Neuronal stem cell (in vitro differentiated cells): ENCODE measurements around the gene AMOTL1.

Experiments
- DNase-seq: peaks from one replicate; pipeline ENCODE4 v3.0.0-alpha.2; 2013; ENCODE audit warnings: low spot score
- H2AFZ ChIP-seq: one replicate; pipeline ENCODE4 v1.6.1; 2013; ENCODE audit warnings: mild to moderate bottlenecking, low read length, inconsistent platforms
- H2AK5ac ChIP-seq: 2 replicates; pipeline ENCODE4 v1.6.1; 2013; ENCODE audit warnings: low read depth, mild to moderate bottlenecking, inconsistent platforms, low read length, moderate library complexity, mixed read lengths
- H2BK120ac ChIP-seq: 2 replicates; pipeline ENCODE4 v1.6.1; 2013; ENCODE audit warnings: low read depth, mild to moderate bottlenecking, inconsistent platforms, low read length, moderate library complexity, mixed read lengths
- H2BK12ac ChIP-seq: one replicate; pipeline ENCODE4 v1.6.1; 2013; ENCODE audit warnings: low read length, inconsistent platforms
- H2BK15ac ChIP-seq: 2 replicates; pipeline ENCODE4 v1.6.1; 2013; ENCODE audit warnings: mild to moderate bottlenecking, low read length, inconsistent platforms, mixed read lengths
- H2BK5ac ChIP-seq: one replicate; pipeline ENCODE4 v1.6.1; 2013; ENCODE audit warnings: inconsistent platforms, mild to moderate bottlenecking, low read length, moderate library complexity
- H3K14ac ChIP-seq: one replicate; pipeline ENCODE4 v1.6.1; 2013; ENCODE audit warnings: low read length, inconsistent platforms
- H3K18ac ChIP-seq: 2 replicates; pipeline ENCODE4 v1.6.1; 2013; ENCODE audit warnings: low read length, inconsistent platforms
- H3K23ac ChIP-seq: 2 replicates; pipeline ENCODE4 v1.6.1; 2013; ENCODE audit warnings: low read depth, mild to moderate bottlenecking, mixed read lengths, low read length, inconsistent platforms; ENCODE audit not compliant: poor library complexity
- H3K27ac ChIP-seq: replicated peaks from 3 replicates; pipeline ENCODE4 v1.5.1; 2013; ENCODE audit warnings: low read length, inconsistent platforms
- H3K27me3 ChIP-seq, 3 experiments: 2 replicates each; pipeline ENCODE4 v1.6.1; 2013; ENCODE audit warnings: low read length in 3 of 3, mild to moderate bottlenecking in 2 of 3, inconsistent platforms in 1 of 3, low read depth in 1 of 3, mixed read lengths in 1 of 3, moderate library complexity in 1 of 3; ENCODE audit not compliant: control insufficient read depth in 3 of 3, insufficient read depth in 3 of 3
- H3K36me3 ChIP-seq, 2 donors: replicated peaks in 1 of 2; 2 replicates each; pipeline ENCODE4 v1.6.1; 2013; ENCODE audit warnings: low read length in 2 of 2; ENCODE audit not compliant: control insufficient read depth in 2 of 2, insufficient read depth in 2 of 2
- H3K4ac ChIP-seq: 2 replicates; pipeline ENCODE4 v1.6.1; 2013; ENCODE audit warnings: inconsistent platforms, mild to moderate bottlenecking, low read length, moderate library complexity
- H3K4me1 ChIP-seq, 2 donors: 1 replicate in 1 of 2; 2 replicates in 1 of 2; pipeline ENCODE4 v1.6.1; 2013; ENCODE audit warnings: low read length in 2 of 2, low read depth in 1 of 2; ENCODE audit not compliant: control insufficient read depth in 2 of 2, insufficient read depth in 1 of 2
- H3K4me2 ChIP-seq: one replicate; pipeline ENCODE4 v1.6.1; 2013; ENCODE audit warnings: mild to moderate bottlenecking, low read length, inconsistent platforms; ENCODE audit not compliant: insufficient read depth, poor library complexity, severe bottlenecking
- H3K4me3 ChIP-seq, 2 donors: 2 replicates each; pipeline ENCODE4 v1.5.1; 2013; ENCODE audit warnings: low read length in 2 of 2, mild to moderate bottlenecking in 2 of 2, inconsistent platforms in 1 of 2, moderate library complexity in 1 of 2
- H3K79me1 ChIP-seq: one replicate; pipeline ENCODE4 v1.6.1; 2013; ENCODE audit warnings: low read depth, mild to moderate bottlenecking, inconsistent platforms, low read length, moderate library complexity
- H3K9ac ChIP-seq: one replicate; pipeline ENCODE4 v1.6.1; 2013; ENCODE audit warnings: mild to moderate bottlenecking, low read depth, low read length, inconsistent platforms; ENCODE audit not compliant: poor library complexity
- H3K9me3 ChIP-seq, 2 donors: replicated peaks in 1 of 2; 2 replicates each; pipeline versions ENCODE3 to v1.6.1; 2013; ENCODE audit warnings: low read length in 2 of 2, mild to moderate bottlenecking in 2 of 2, inconsistent platforms in 1 of 2, low read depth in 1 of 2, mixed read lengths in 1 of 2, moderate library complexity in 1 of 2; ENCODE audit not compliant: control insufficient read depth in 2 of 2, insufficient read depth in 1 of 2
- H4K8ac ChIP-seq: one replicate; pipeline ENCODE4 v1.6.1; 2013; ENCODE audit warnings: low read depth, mild to moderate bottlenecking, inconsistent platforms, low read length, moderate library complexity
- H4K91ac ChIP-seq: one replicate; pipeline ENCODE4 v1.6.1; 2013; ENCODE audit warnings: low read length, low read depth, mild to moderate bottlenecking, inconsistent platforms; ENCODE audit not compliant: poor library complexity
- WGBS, 2 donors: extraction: QIAGEN DNeasy Blood & Tissue Kit; methylation state at CpG; one replicate each; pipeline ENCODE4 v1.1.7; 2013; ENCODE audit warnings: missing lambda C conversion rate in 2 of 2, mixed read lengths in 1 of 2; ENCODE audit not compliant: insufficient read length in 2 of 2, insufficient replicate concordance in 1 of 2; ENCODE audit errors: extremely low coverage in 2 of 2; 5-methylcytosine and 5-hydroxymethylcytosine counted together

Gene AMOTL1

DNA sequence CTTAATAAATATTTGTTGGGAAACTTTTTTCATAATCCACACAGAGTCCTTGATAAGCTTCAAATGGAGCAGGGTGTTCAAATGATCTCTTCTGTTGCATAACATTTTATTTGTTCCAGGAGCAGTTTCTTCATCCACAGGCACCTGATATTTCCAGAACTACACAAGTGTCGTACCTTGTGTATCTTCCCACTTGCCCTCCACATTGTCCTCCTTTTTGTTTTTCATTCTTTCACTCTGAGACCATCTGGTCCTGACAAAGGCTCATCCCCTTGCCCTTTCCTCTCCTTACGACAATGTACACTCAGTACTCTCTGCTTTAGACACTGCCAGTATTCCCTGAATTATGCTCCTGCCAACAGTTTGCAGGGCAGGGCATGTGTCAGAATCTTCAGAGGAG is 5.2 kb upstream of the AMOTL1 start:
- Histone ChIP-seq H3K27me3 (no peaks in the 10 kb centered on the region), H3K27ac (no peak overlapping the region), H4K8ac (no peak overlapping the region), H3K18ac (no peak overlapping the region), H2BK15ac (no peak overlapping the region), H4K91ac (no peak overlapping the region), H3K9me3 (no peaks in the 10 kb centered on the region), H3K4me1 (peaks cover 12 to 22% of the 10 kb centered on the region in 2 donors), H3K4me2 (no peak overlapping the region), H3K36me3 (no peaks in the 10 kb centered on the region), H2AK5ac (no peak overlapping the region), H3K4ac (no peak overlapping the region), H2BK120ac (no peak overlapping the region), H3K4me3 (no peak overlapping the region), H2AFZ (no peak overlapping the region), H3K14ac (no peak overlapping the region), H2BK12ac (no peak overlapping the region), H3K23ac (no peak overlapping the region), H3K9ac (no peak overlapping the region), H3K79me1 (no peaks in the 10 kb centered on the region), H2BK5ac (no peak overlapping the region)
- DNase-seq = no peak
- no CpG with 5 or more reads among the region's 2 CpGs for WGBS, 2 donors

- H2BK120ac ChIP-seq = no peak overlapping the region
- H3K18ac ChIP-seq = no peak overlapping the region
- H2BK5ac ChIP-seq = no peak overlapping the region
- no peak overlapping the region for H3K14ac ChIP-seq
- no peak overlapping the region for H3K4ac ChIP-seq
- H3K27me3 ChIP-seq = no peaks in the 10 kb centered on the region
- H2BK15ac ChIP-seq = no peak overlapping the region
- WGBS, 2 donors = no CpG with 5 or more reads among the region's 5 CpGs
- H3K4me1 ChIP-seq = peaks cover 15 to 25% of the 10 kb centered on the region in 2 donors
- no peaks in the 10 kb centered on the region for H3K36me3 ChIP-seq
- no peaks in the 10 kb centered on the region for H3K9me3 ChIP-seq
- no peak overlapping the region for H3K27ac ChIP-seq
- H3K23ac ChIP-seq = no peak overlapping the region
- H2AFZ ChIP-seq = peak overlapping the region; percentile 90
- H2AK5ac ChIP-seq = no peak overlapping the region
- H4K8ac ChIP-seq = no peak overlapping the region
- no peak overlapping the region for H4K91ac ChIP-seq
- no peak overlapping the region for H2BK12ac ChIP-seq
- H3K9ac ChIP-seq = no peak overlapping the region
- no peak overlapping the region for H3K4me2 ChIP-seq
- H3K4me3 ChIP-seq = no peak overlapping the region
- peaks cover 7% of the 10 kb centered on the region for H3K79me1 ChIP-seq
- DNase-seq = no peak
Observed at GRCh38 chr11:94766713-94767206, 1.4 kb upstream of the AMOTL1 start.

- Histone ChIP-seq H3K14ac (no peak overlapping the region), H3K79me1 (peaks cover 7% of the 10 kb centered on the region), H4K91ac (no peak overlapping the region), H3K27ac (no peak overlapping the region), H2BK15ac (no peak overlapping the region), H3K4me3 (no peak overlapping the region), H3K9me3 (peaks cover 0 to 1% of the 10 kb centered on the region in 2 donors), H3K27me3 (no peaks in the 10 kb centered on the region), H2AFZ (peak overlapping the region; percentile 90), H2AK5ac (no peak overlapping the region), H3K4ac (no peak overlapping the region), H2BK120ac (no peak overlapping the region), H2BK12ac (no peak overlapping the region), H4K8ac (no peak overlapping the region), H3K18ac (no peak overlapping the region), H3K9ac (no peak overlapping the region), H3K4me2 (no peak overlapping the region), H3K23ac (no peak overlapping the region), H2BK5ac (no peak overlapping the region), H3K36me3 (no peaks in the 10 kb centered on the region), H3K4me1 (peaks cover 15 to 25% of the 10 kb centered on the region in 2 donors)
- DNase-seq = no peak
- WGBS, 2 donors = no CpG with 5 or more reads among the region's 5 CpGs
Observed at GRCh38 chr11:94767291-94767690, 865 bp upstream of the AMOTL1 start.

DNA sequence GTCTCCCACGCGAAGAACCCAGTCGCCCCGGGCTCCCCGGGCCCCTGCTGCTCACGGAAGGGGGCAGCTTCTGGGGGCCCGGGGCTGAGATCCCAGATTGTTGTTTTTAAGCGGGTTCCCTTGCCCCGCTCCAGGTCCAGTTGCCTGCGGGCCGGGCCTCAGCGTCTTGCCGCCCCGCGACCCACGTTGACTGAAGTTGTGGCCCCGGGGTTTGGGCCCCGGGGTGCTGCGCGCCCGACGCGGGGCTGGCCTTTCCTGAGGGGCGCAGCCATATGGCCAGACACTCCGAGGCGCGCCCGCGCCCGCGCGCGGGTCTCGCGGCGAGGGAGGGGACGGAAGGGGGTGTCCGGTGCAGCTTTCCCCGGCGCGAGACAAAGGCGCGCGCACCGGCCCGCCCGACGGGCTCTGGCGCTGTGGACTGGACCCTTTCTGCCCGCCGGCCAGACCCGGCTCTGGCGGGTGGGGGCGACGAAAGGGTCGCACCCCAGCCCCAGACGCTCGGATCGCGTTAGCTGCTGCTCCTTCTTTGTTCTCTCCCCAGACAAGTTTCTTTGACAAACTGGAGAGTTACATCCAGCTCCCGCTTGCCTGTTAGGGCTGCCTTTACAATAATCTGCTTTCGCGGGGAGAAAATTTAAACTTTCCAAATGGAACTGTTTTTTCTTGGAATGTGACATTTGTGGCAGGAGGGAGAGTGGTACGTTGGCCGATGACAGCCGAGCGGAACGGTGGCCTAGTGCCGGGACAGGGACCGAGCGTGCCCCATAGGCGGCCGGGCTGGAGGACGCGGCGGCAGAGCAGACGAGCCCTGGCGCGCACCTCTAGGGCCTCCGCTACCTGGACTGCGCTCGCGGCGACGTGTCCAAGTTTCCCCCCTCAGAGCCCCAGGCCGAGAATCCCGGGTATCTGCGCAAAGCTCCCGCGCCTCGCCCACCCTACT is 716 bp downstream of the AMOTL1 start:
- peak overlapping the region; percentile 90 for H2AFZ ChIP-seq
- peak overlapping the region; percentile 82 for H2BK15ac ChIP-seq
- peak overlapping the region; percentile 43 for H3K4ac ChIP-seq
- peak overlapping the region; percentile 87 for H3K23ac ChIP-seq
- DNase-seq = peak; percentile 46
- H3K4me1 ChIP-seq = peaks cover 12 to 18% of the 10 kb centered on the region in 2 donors
- peak overlapping the region; percentile 91 for H2BK5ac ChIP-seq
- no peak overlapping the region for H4K91ac ChIP-seq
- H3K27ac ChIP-seq = peak overlapping the region; percentile 67
- peak overlapping the region; percentile 96 for H3K9ac ChIP-seq
- peak overlapping the region; percentile 91 to 99 for H3K4me3 ChIP-seq
- H2BK12ac ChIP-seq = no peak overlapping the region
- H3K4me2 ChIP-seq = peak overlapping the region; percentile 80
- no peak overlapping the region for H3K14ac ChIP-seq
- H3K27me3 ChIP-seq = no peaks in the 10 kb centered on the region
- WGBS, 2 donors = no CpG with 5 or more reads among the region's 91 CpGs
- peak overlapping the region; percentile 36 for H2BK120ac ChIP-seq
- H3K9me3 ChIP-seq = peaks cover 0 to 10% of the 10 kb centered on the region in 2 donors
- H3K18ac ChIP-seq = peak overlapping the region; percentile 98
- no peak overlapping the region for H4K8ac ChIP-seq
- H3K79me1 ChIP-seq = peaks cover 9% of the 10 kb centered on the region
- H3K36me3 ChIP-seq = peaks cover 0 to 3% of the 10 kb centered on the region in 2 donors
- H2AK5ac ChIP-seq = peak overlapping the region; percentile 88
